HFFc6 (cell line): Measurements from ENCODE around the gene CPLANE1. TPM values are rescaled to one million over a fixed set of nuclear protein-coding genes. Genes with fewer than 3 reads are reported as not detected.

Source experiments
- DNase-seq: peaks from one replicate; pipeline ENCODE4 v3.0.0-alpha.2; 2018
- H3K27ac Mint-ChIP-seq: 2 replicates; pipeline ENCODE4 v1.8.0; 2020; ENCODE audit warnings: mild to moderate bottlenecking, mixed read lengths
- H3K27me3 Mint-ChIP-seq: 2 replicates; pipeline ENCODE4 v1.8.0; 2021; ENCODE audit warnings: mild to moderate bottlenecking, moderate library complexity, mixed read lengths; ENCODE audit not compliant: insufficient read depth
- H3K36me3 Mint-ChIP-seq: 2 replicates; pipeline ENCODE4 v1.8.0; 2021; ENCODE audit warnings: low read depth, mixed read lengths
- H3K4me1 Mint-ChIP-seq: 2 replicates; pipeline ENCODE4 v1.8.0; 2020; ENCODE audit warnings: low read depth, mixed read lengths
- H3K4me3 Mint-ChIP-seq: 2 replicates; pipeline ENCODE4 v1.8.0; 2020; ENCODE audit warnings: mild to moderate bottlenecking, moderate library complexity, mixed read lengths
- H3K9me3 Mint-ChIP-seq: 2 replicates; pipeline ENCODE4 v1.8.0; 2020; ENCODE audit warnings: mild to moderate bottlenecking, mixed read lengths
- CTCF ChIP-seq: fragments of 200-600 bp; sonication (generic); IDR thresholded peaks from 2 replicates; pipeline ENCODE4 v1.5.0; 2021; ENCODE audit warnings: antibody characterized with exemption, mild to moderate bottlenecking
- total RNA-seq, 6 experiments: library from RNA; stranded (reverse); fragmentation: NEBNext Ultra II Directional; extraction: Animal tissue kit (Norgen Biotek cat#: 25700); gene quantifications; 2 replicates in 1 of 6; 3 replicates in 5 of 6; pipeline ENCODE4 v1.2.3, GENCODE V29; 2021

CPLANE1 gene
- total RNA-seq, 6 experiments from 2014 or later: 10.3 to 12.7 (median 11.6) TPM

GRCh38 chr5:37121027-37121426 lies 128.1 kb downstream of the CPLANE1 start:
- H3K9me3 Mint-ChIP-seq: no peaks in the 10 kb centered on the region
- peaks cover 7% of the 10 kb centered on the region; the same call in 1 of the 2 replicates for H3K4me1 Mint-ChIP-seq
- TF ChIP-seq CTCF: no peak
- peaks cover 24% of the 10 kb centered on the region for H3K36me3 Mint-ChIP-seq
- no peak overlapping the region for H3K4me3 Mint-ChIP-seq
- no peak for DNase-seq
- H3K27me3 Mint-ChIP-seq: no peaks in the 10 kb centered on the region; the same call in 1 of the 2 replicates
- H3K27ac Mint-ChIP-seq: no peak overlapping the region

GRCh38 chr5:37120270-37120669 lies 128.9 kb downstream of the CPLANE1 start:
- Mint-ChIP-seq H3K4me1 (peaks cover 7% of the 10 kb centered on the region; the same call in 1 of the 2 replicates), H3K9me3 (no peaks in the 10 kb centered on the region), H3K27ac (no peak overlapping the region), H3K27me3 (no peaks in the 10 kb centered on the region; the same call in 1 of the 2 replicates), H3K4me3 (no peak overlapping the region), H3K36me3 (peaks cover 24% of the 10 kb centered on the region)
- DNase-seq: no peak
- no peak for TF ChIP-seq CTCF

- H3K4me3 Mint-ChIP-seq: no peak overlapping the region
- no peak overlapping the region for H3K27ac Mint-ChIP-seq
- no peaks in the 10 kb centered on the region; the same call in 1 of the 2 replicates for H3K27me3 Mint-ChIP-seq
- no peak for TF ChIP-seq CTCF
- no peaks in the 10 kb centered on the region for H3K4me1 Mint-ChIP-seq
- H3K36me3 Mint-ChIP-seq: peaks cover 21% of the 10 kb centered on the region
- no peaks in the 10 kb centered on the region for H3K9me3 Mint-ChIP-seq
- no peak for DNase-seq
These were observed 132.8 kb downstream of the CPLANE1 start for GRCh38 chr5:37116359-37116758.

- no peak overlapping the region for H3K27ac Mint-ChIP-seq
- H3K36me3 Mint-ChIP-seq: peaks cover 15% of the 10 kb centered on the region
- no peak overlapping the region for H3K4me3 Mint-ChIP-seq
- H3K4me1 Mint-ChIP-seq: no peaks in the 10 kb centered on the region
- no peaks in the 10 kb centered on the region for H3K9me3 Mint-ChIP-seq
- H3K27me3 Mint-ChIP-seq: no peaks in the 10 kb centered on the region; the same call in 1 of the 2 replicates
- no peak for TF ChIP-seq CTCF
- DNase-seq: no peak
These were observed 136.7 kb downstream of the CPLANE1 start for GRCh38 chr5:37112383-37112991.

- TF ChIP-seq CTCF: no peak
- DNase-seq: no peak
- Mint-ChIP-seq H3K4me3 (no peak overlapping the region), H3K27ac (no peak overlapping the region), H3K27me3 (no peaks in the 10 kb centered on the region; the same call in 1 of the 2 replicates), H3K9me3 (no peaks in the 10 kb centered on the region), H3K4me1 (no peaks in the 10 kb centered on the region), H3K36me3 (peaks cover 16% of the 10 kb centered on the region)
These were observed 137.5 kb downstream of the CPLANE1 start for GRCh38 chr5:37111426-37112382.
